HG02642 (cell line): Measurements from ENCODE around the gene DNASE1L3.
A peak's percentile ranks its signal among the peaks of the same experiment; 100 is the strongest.

Experiments used
- ATAC-seq: cut with Tn5 transposase; IDR thresholded peaks from one replicate; pipeline ENCODE4 v1.9.1; 2021; ENCODE audit warnings: mild to moderate bottlenecking; ENCODE audit not compliant: unreplicated experiment, poor library complexity

Gene DNASE1L3

DNA sequence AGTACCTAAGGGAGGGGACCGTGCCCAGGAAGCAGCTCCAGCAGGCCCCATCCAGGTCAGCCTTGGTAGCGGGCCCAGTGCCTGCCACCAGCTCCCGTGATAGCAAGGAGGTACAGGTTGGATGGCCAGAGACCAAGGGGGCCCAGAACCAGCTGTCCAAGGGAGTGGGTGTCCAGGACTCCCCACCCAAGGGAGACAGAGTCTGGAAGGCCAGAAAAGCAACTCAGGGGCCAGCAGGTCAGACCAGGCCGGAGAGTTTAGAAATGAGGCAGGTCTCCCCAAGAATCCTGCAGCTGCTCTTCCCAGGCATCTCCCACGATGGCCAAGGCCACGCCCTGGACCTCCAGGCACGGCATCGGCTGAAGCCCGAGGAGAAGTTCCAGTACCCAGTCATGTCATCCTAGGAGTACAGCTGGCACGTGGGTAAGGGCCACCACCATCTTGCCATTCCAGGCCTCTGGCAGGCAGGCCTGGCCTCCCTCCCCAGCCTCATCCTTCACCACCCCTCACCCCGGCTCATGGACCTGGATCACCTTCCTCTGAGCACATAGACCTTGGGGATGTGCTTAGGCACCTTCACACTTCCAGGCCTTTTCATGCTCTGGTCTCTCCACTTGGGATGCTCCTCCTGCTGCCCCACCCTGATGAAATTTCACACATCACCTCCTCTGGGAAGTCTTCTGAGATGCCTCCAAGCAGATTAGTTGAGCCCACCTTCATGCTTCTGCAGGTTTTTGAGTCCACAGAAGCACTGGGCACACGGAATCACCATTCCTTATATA, 30.5 kb downstream of the DNASE1L3 start:
- ATAC-seq, result no peak

- no peak for ATAC-seq
Measured at GRCh38 chr3:58179235-58180098, 31.3 kb downstream of the DNASE1L3 start.

DNA sequence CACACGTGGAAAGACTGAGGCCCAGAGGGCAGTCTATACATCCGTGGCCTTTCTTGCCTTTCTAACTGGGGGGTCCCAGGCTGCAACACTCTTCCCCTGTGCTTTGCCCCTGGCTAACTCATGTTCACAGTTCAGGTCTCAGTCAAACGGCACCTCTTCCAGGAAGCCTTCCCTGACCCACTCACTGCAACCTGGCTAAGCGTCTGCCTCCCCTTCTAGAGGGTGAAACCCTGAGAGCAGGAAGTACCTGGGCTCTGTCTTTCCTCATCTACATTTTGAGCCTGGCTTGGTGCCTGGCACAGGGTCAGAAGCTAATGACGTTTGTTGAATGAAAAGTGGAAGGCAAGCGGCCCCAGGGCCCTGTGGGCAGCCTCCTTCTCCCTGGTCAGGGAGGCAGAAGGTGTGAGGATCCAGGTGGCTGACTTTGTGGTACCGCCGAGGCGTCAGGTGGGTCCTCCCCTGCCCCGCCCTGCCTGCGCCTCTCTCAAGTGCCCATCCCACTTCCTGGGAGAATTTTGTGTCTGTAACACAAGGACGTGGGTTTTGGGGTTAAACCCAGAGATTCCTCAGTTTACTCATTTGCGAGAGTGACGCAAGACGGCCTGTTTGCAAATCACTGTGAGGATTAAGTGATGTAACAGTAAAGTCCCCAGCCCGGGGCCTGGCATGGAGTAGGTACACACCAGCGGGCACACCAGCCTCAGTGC, 32.1 kb downstream of the DNASE1L3 start:
- no peak for ATAC-seq

GRCh38 chr3:58177747-58178527, 32.8 kb downstream of the DNASE1L3 start:
- peak; percentile 82 for ATAC-seq

GRCh38 chr3:58176827-58177489, 33.8 kb downstream of the DNASE1L3 start:
- ATAC-seq, result no peak

GRCh38 chr3:58176185-58176530, 34.6 kb downstream of the DNASE1L3 start:
- ATAC-seq, result no peak

GRCh38 chr3:58175437-58176184, 35.2 kb downstream of the DNASE1L3 start:
- ATAC-seq, result no peak

GRCh38 chr3:58175187-58175436, 35.7 kb downstream of the DNASE1L3 start:
- no peak for ATAC-seq

GRCh38 chr3:58173669-58174398, 36.9 kb downstream of the DNASE1L3 start:
- no peak for ATAC-seq

- ATAC-seq, result no peak
Measured at GRCh38 chr3:58173029-58173668, 37.6 kb downstream of the DNASE1L3 start.

GRCh38 chr3:58171126-58171525, 39.6 kb downstream of the DNASE1L3 start:
- no peak for ATAC-seq

DNA sequence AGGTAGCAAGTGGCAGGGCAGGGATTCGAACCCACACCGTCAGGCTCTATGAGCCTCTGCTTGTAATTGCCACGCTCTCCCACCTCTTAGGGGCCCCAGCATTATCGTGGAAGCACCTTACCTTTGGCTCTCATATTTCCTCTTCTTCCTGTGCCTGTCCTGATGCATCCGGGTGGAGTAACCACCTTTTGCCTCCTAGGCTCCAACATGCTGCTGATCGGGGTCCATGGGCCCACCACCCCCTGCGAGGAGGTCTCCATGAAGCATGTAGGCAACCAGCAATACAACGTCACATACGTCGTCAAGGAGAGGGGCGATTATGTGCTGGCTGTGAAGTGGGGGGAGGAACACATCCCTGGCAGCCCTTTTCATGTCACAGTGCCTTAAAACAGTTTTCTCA, 40.4 kb downstream of the DNASE1L3 start:
- no peak for ATAC-seq

DNA sequence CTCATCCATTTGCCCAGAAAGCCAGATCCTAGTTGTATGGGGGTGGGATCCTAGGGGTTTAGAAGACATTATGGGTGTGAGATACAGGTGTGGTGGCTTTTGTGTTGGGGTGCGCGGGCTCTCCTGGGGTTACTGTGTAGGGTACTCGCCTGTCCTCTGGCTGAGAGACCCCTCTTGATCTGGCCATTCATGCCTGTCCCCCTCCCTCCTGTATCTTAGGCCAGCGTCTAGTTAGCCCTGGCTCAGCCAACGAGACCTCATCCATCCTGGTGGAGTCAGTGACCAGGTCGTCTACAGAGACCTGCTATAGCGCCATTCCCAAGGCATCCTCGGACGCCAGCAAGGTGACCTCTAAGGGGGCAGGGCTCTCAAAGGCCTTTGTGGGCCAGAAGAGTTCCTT, 41.4 kb downstream of the DNASE1L3 start:
- no peak for ATAC-seq

DNA sequence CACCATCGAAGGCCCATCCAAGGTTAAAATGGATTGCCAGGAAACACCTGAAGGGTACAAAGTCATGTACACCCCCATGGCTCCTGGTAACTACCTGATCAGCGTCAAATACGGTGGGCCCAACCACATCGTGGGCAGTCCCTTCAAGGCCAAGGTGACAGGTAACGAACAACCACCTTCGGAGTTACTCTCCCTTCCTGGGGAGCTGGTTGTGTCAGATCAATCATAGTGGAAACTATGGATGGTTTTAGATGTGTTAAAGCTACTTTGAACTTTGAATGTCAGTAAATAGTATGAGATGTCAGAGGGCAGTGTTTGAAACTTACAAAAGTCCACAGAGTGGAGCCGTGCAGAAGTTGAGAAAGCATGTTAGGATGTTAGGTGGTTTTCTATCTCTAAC, 42.3 kb downstream of the DNASE1L3 start:
- ATAC-seq, result no peak

GRCh38 chr3:58167431-58168351, 43.1 kb downstream of the DNASE1L3 start:
- ATAC-seq, result peak; percentile 79

GRCh38 chr3:58164906-58165821, 45.6 kb downstream of the DNASE1L3 start:
- ATAC-seq, result no peak
